H1 (cell line): ENCODE data around the gene BASP1. TPM values are rescaled to one million over a fixed set of nuclear protein-coding genes. Genes with fewer than 3 reads are reported as not detected.

ENCODE experiments used
- SP2 ChIP-seq: IDR thresholded peaks from 2 replicates; pipeline ENCODE4 v1.6.1; 2012; ENCODE audit warnings: mild to moderate bottlenecking, low read length, inconsistent platforms
- polyA plus RNA-seq, 7 experiments: library from polyadenylated mRNA; depleted of rRNA in 3 of 7; stranded (reverse) in 5 of 7; unstranded in 2 of 7; fragments of >200 nt in 5 of 7; fragments of 200-250 nt in 2 of 7; gene quantifications; 1 replicate in 5 of 7; 2 replicates in 1 of 7; 4 replicates in 1 of 7; pipeline versions ENCODE4 v1.2.1 to v1.2.3, GENCODE V29; 2011 to 2013; ENCODE audit warnings: missing spikeins in 2 of 7, mixed read lengths in 2 of 7
- total RNA-seq: library from RNA; stranded (reverse); fragmentation: NEBNext Ultra II Directional; extraction: Animal tissue kit (Norgen Biotek cat#: 25700); gene quantifications from 2 replicates; pipeline ENCODE4 v1.2.1, GENCODE V29; 2021

Gene BASP1
- total and polyA plus RNA-seq, 2 of the 8 experiments (the other 6 are each of a cell fraction or from before 2014, with no cell fraction given): 95.2 to 104 TPM

GRCh38 chr5:17255471-17256021 is 38.1 kb downstream of the BASP1 start (continued):
- TF ChIP-seq SP2: no peak
